Mesenchymal stem cell (in vitro differentiated cells and primary cell): ENCODE data around the gene TMEM176B.

Experiments
- DNase-seq: peaks from one replicate; pipeline ENCODE4 v3.0.0-alpha.2; 2013
- H2AFZ ChIP-seq: one replicate; pipeline ENCODE4 v1.6.1; 2013; ENCODE audit warnings: low read depth, mild to moderate bottlenecking, control low read depth, inconsistent platforms, low read length, moderate library complexity
- H2AK5ac ChIP-seq: 2 replicates; pipeline ENCODE4 v1.6.1; 2013; ENCODE audit warnings: low read length, moderate library complexity, mild to moderate bottlenecking, inconsistent platforms; ENCODE audit not compliant: severe bottlenecking
- H2BK120ac ChIP-seq: one replicate; pipeline ENCODE4 v1.6.1; 2013; ENCODE audit warnings: low read depth, mild to moderate bottlenecking, inconsistent platforms, low read length, moderate library complexity
- H2BK12ac ChIP-seq, 2 experiments: one replicate each; pipeline ENCODE4 v1.6.1; 2013; ENCODE audit warnings: inconsistent platforms in 2 of 2, low read length in 2 of 2, mild to moderate bottlenecking in 2 of 2, moderate library complexity in 2 of 2, control low read depth in 1 of 2
- H2BK15ac ChIP-seq: one replicate; pipeline ENCODE4 v1.6.1; 2013; ENCODE audit warnings: mild to moderate bottlenecking, low read depth, inconsistent platforms; ENCODE audit not compliant: poor library complexity, severe bottlenecking
- H2BK5ac ChIP-seq: 2 replicates; pipeline ENCODE4 v1.6.1; 2013; ENCODE audit warnings: low read depth, mild to moderate bottlenecking, low read length, control low read depth, inconsistent platforms; ENCODE audit not compliant: poor library complexity, severe bottlenecking
- H3K14ac ChIP-seq, 2 experiments: one replicate each; pipeline ENCODE4 v1.6.1; 2013; ENCODE audit warnings: inconsistent platforms in 2 of 2, low read length in 2 of 2, control low read depth in 1 of 2, mild to moderate bottlenecking in 1 of 2, moderate library complexity in 1 of 2
- H3K18ac ChIP-seq, 2 experiments: one replicate each; pipeline ENCODE4 v1.6.1; 2013; ENCODE audit warnings: inconsistent platforms in 2 of 2, low read length in 2 of 2, control low read depth in 1 of 2, low read depth in 1 of 2, mild to moderate bottlenecking in 1 of 2
- H3K23ac ChIP-seq, 2 experiments: one replicate each; pipeline ENCODE4 v1.6.1; 2013; ENCODE audit warnings: inconsistent platforms in 2 of 2, low read length in 2 of 2, mild to moderate bottlenecking in 2 of 2, moderate library complexity in 2 of 2, control low read depth in 1 of 2
- H3K27ac ChIP-seq: 2 replicates; pipeline ENCODE4 v1.5.1; 2013; ENCODE audit warnings: mild to moderate bottlenecking, moderate library complexity, low read length, control low read depth, inconsistent platforms; ENCODE audit not compliant: poor library complexity, severe bottlenecking
- H3K27me3 ChIP-seq, 2 experiments: 2 replicates each; pipeline versions ENCODE4 v1.6.1 to v1.7.0; 2013; ENCODE audit warnings: low read length in 2 of 2, mild to moderate bottlenecking in 2 of 2, moderate library complexity in 2 of 2, control low read depth in 1 of 2, inconsistent platforms in 1 of 2; ENCODE audit not compliant: control insufficient read depth in 1 of 2, insufficient read depth in 1 of 2
- H3K36me3 ChIP-seq, 2 experiments: 2 replicates each; pipeline versions ENCODE4 v1.6.1 to v1.7.0; 2013; ENCODE audit warnings: low read length in 2 of 2, control low read depth in 1 of 2, inconsistent platforms in 1 of 2, low read depth in 1 of 2, mild to moderate bottlenecking in 1 of 2; ENCODE audit not compliant: insufficient read depth in 2 of 2, control insufficient read depth in 1 of 2
- H3K4ac ChIP-seq, 2 experiments: one replicate each; pipeline ENCODE4 v1.6.1; 2013; ENCODE audit warnings: inconsistent platforms in 2 of 2, low read length in 2 of 2, mild to moderate bottlenecking in 2 of 2, moderate library complexity in 2 of 2, control low read depth in 1 of 2, low read depth in 1 of 2
- H3K4me1 ChIP-seq: 2 replicates; pipeline ENCODE4 v1.6.1; 2013; ENCODE audit warnings: low read depth, low read length, control low read depth; ENCODE audit not compliant: control insufficient read depth, insufficient read depth
- H3K4me2 ChIP-seq: 2 replicates; pipeline ENCODE4 v1.6.1; 2013; ENCODE audit warnings: low read length, mild to moderate bottlenecking, inconsistent platforms; ENCODE audit not compliant: poor library complexity, severe bottlenecking
- H3K4me3 ChIP-seq, 2 experiments: 2 replicates each; pipeline versions ENCODE4 v1.5.1 to v1.7.0; 2013; ENCODE audit warnings: low read length in 2 of 2, mild to moderate bottlenecking in 2 of 2, control low read depth in 1 of 2, low read depth in 1 of 2; ENCODE audit not compliant: insufficient read depth in 1 of 2
- H3K79me1 ChIP-seq: replicated peaks from 2 replicates; pipeline ENCODE4 v1.6.1; 2013; ENCODE audit warnings: mild to moderate bottlenecking, control low read depth, low read length, inconsistent platforms; ENCODE audit not compliant: poor library complexity, severe bottlenecking
- H3K9ac ChIP-seq: 2 replicates; pipeline ENCODE4 v1.7.0; 2013; ENCODE audit warnings: mild to moderate bottlenecking, low read length, moderate library complexity
- H3K9me3 ChIP-seq: 2 replicates; pipeline ENCODE4 v1.7.0; 2013; ENCODE audit warnings: mild to moderate bottlenecking, low read length; ENCODE audit not compliant: control insufficient read depth
- H4K8ac ChIP-seq: one replicate; pipeline ENCODE4 v1.6.1; 2013; ENCODE audit warnings: inconsistent platforms, mild to moderate bottlenecking, low read length, moderate library complexity
- H4K91ac ChIP-seq: one replicate; pipeline ENCODE4 v1.6.1; 2013; ENCODE audit warnings: mild to moderate bottlenecking, low read length, inconsistent platforms
- WGBS: methylation state at CpG from one replicate; pipeline ENCODE4 v1.1.7; 2013; ENCODE audit warnings: mixed read lengths; 5-methylcytosine and 5-hydroxymethylcytosine counted together

The TMEM176B gene

GRCh38 chr7:150804802-150805201, 4.6 kb upstream of the TMEM176B start:
- no peaks in the 10 kb centered on the region for H3K36me3 ChIP-seq
- WGBS = 77% methylated on average over 4 of the region's 5 CpGs
- no peaks in the 10 kb centered on the region for H3K79me1 ChIP-seq

GRCh38 chr7:150803161-150803860, 3.1 kb upstream of the TMEM176B start:
- Histone ChIP-seq H3K27ac (no peak overlapping the region), H2BK15ac (no peak overlapping the region), H3K4me3 (no peak overlapping the region), H2BK12ac (no peak overlapping the region), H3K79me1 (no peaks in the 10 kb centered on the region), H3K4me2 (no peak overlapping the region), H3K4ac (no peak overlapping the region), H2AFZ (no peak overlapping the region), H3K9me3 (peaks cover 13% of the 10 kb centered on the region), H2AK5ac (no peak overlapping the region), H4K8ac (no peak overlapping the region), H3K9ac (no peak overlapping the region), H4K91ac (no peak overlapping the region), H3K4me1 (no peaks in the 10 kb centered on the region), H2BK5ac (no peak overlapping the region), H3K23ac (no peak overlapping the region), H3K36me3 (no peaks in the 10 kb centered on the region), H3K14ac (no peak overlapping the region), H2BK120ac (no peak overlapping the region), H3K18ac (no peak overlapping the region), H3K27me3 (peaks cover 16 to 50% of the 10 kb centered on the region in 2 experiments)
- 67% methylated on average over 8 of the region's 10 CpGs for WGBS
- no peak for DNase-seq

More at GRCh38 chr7:150804802-150805201, 4.6 kb upstream of the TMEM176B start:
- no peak overlapping the region for H3K9ac ChIP-seq
- no peaks in the 10 kb centered on the region for H3K4me1 ChIP-seq
- H3K14ac ChIP-seq = no peak overlapping the region
- no peak for DNase-seq
- H3K4me2 ChIP-seq = no peak overlapping the region
- no peak overlapping the region for H3K27ac ChIP-seq
- peaks cover 13% of the 10 kb centered on the region for H3K9me3 ChIP-seq
- H2AK5ac ChIP-seq = no peak overlapping the region
- no peak overlapping the region for H3K4ac ChIP-seq
- H3K23ac ChIP-seq = no peak overlapping the region
- H2BK120ac ChIP-seq = no peak overlapping the region
- no peak overlapping the region for H3K18ac ChIP-seq
- H2BK5ac ChIP-seq = no peak overlapping the region
- H4K8ac ChIP-seq = no peak overlapping the region
- no peak overlapping the region for H2BK12ac ChIP-seq
- H4K91ac ChIP-seq = no peak overlapping the region
- H2BK15ac ChIP-seq = no peak overlapping the region
- no peak overlapping the region for H2AFZ ChIP-seq
- peaks cover 10 to 36% of the 10 kb centered on the region in 2 experiments for H3K27me3 ChIP-seq
- H3K4me3 ChIP-seq = no peak overlapping the region

DNA sequence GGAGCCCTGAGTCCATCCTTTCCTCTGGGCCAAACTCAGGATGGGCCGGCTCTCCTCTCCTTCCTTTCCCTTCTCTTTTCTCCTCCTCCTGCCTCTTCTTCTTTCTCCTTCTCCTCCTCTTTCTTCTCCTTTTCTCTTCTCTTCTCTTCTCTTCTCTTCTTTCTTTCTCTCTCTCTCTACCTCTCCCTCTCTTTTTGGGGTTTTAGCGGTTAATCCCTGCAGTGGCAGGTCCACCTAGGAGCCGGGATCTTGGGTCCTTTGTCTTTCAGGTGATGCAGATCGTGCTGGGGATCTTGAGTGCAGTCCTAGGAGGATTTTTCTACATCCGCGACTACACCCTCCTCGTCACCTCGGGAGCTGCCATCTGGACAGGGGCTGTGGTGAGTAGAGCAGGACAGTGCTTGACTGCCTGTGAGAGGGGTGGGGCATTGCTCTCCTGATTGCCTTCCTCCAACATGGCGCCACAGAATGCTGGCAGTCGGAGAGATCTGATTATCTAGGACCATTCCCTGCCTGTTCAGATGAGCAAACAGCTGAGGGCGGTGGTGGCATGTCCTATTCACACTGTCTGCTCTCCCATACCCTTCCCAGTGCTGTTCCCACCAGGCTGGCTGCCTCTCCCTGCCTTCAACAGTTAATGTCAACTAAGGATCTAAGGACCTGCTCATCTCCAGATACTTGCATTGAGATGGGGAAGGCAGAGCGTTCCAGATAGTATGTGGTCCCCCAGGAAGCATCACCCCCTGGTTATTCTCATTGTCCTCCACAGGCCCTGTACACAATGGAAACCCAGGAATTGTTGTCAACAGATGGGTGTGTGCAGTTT, 2.0 kb upstream of the TMEM176B start:
- no peak for DNase-seq
- Histone ChIP-seq H3K27me3 (peaks cover 16 to 54% of the 10 kb centered on the region in 2 experiments), H4K8ac (no peak overlapping the region), H3K23ac (no peak overlapping the region), H3K14ac (no peak overlapping the region), H3K18ac (no peak overlapping the region), H3K4me2 (no peak overlapping the region), H3K9me3 (peaks cover 13% of the 10 kb centered on the region), H3K9ac (no peak overlapping the region), H2BK12ac (no peak overlapping the region), H3K4me3 (no peak overlapping the region), H2AFZ (no peak overlapping the region), H3K4ac (no peak overlapping the region), H2BK120ac (no peak overlapping the region), H2AK5ac (no peak overlapping the region), H3K36me3 (no peaks in the 10 kb centered on the region), H3K27ac (no peak overlapping the region), H2BK5ac (no peak overlapping the region), H3K4me1 (no peaks in the 10 kb centered on the region), H2BK15ac (no peak overlapping the region), H4K91ac (no peak overlapping the region), H3K79me1 (no peaks in the 10 kb centered on the region)
- 71% methylated on average over 12 of the region's 12 CpGs for WGBS

DNA sequence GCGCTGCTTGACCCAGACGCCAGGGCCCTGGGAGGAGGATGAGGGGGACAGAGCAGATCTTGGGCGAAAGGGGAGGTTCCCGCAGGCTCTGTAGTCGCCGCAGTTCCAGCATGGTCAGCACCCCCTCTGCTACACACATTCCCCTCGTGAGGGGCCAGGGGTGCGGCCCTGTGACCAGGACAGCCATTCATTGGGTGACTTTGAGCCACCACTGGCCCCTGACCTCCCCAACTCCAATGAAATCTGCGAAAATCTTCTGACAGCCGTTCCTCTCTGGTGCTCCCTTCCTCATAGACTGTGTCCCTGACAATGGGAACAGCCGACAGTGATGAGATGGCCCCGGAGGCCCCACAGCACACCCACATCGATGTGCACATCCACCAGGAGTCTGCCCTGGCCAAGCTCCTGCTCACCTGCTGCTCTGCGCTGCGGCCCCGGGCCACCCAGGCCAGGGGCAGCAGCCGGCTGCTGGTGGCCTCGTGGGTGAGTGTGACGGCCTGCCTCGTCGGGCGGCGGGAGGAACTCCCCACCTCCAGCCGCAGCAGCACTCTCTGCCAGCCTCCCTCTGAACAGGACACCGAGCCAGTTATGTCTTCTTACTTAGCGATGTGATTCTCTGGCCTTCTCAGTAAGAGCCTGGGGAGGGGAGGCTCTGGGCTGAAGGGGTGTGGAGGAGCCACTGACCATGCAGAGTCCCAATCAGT, 1.2 kb upstream of the TMEM176B start:
- DNase-seq = no peak
- Histone ChIP-seq H3K9ac (no peak overlapping the region), H2BK12ac (no peak overlapping the region), H3K14ac (no peak overlapping the region), H3K79me1 (no peaks in the 10 kb centered on the region), H3K9me3 (peaks cover 8% of the 10 kb centered on the region), H3K4me2 (no peak overlapping the region), H2BK5ac (no peak overlapping the region), H3K23ac (no peak overlapping the region), H2AFZ (no peak overlapping the region), H3K18ac (no peak overlapping the region), H3K36me3 (no peaks in the 10 kb centered on the region), H4K8ac (no peak overlapping the region), H3K4me1 (no peaks in the 10 kb centered on the region), H3K4ac (no peak overlapping the region), H3K27me3 (peaks cover 16 to 54% of the 10 kb centered on the region in 2 experiments), H4K91ac (no peak overlapping the region), H3K27ac (no peak overlapping the region), H2BK15ac (no peak overlapping the region), H3K4me3 (no peak overlapping the region), H2BK120ac (no peak overlapping the region), H2AK5ac (no peak overlapping the region)
- WGBS = 32% methylated on average over 18 of the region's 26 CpGs
